ENCODE data around the gene AZIN2. TPM values are rescaled to one million over a fixed set of nuclear protein-coding genes. Genes with fewer than 3 reads are reported as not detected.

Gene AZIN2
- total and polyA plus RNA-seq, 4 donors, result 0.68 to 2.6 (median 0.74) TPM

DNA sequence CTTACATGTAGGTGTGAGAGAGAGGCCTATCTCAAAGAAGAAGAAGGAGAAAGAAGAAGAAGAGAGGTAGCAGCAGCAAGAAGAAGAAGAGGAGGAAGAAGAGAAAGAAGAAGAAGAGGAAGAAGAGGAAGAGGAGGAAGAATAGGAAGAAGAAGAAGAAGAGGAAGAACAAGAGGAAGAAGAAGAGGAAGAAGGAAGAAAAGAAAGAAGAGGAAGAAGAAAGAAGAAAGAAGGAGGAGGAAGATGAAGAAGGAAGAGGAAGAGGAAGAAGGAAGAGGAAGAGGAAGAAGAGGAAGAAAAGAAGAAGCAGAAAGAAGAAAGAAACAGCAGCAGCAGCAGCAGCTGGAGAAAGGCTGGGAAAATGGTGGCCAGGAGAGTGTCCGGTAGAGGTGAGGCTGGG lies 10.3 kb upstream of the AZIN2 start:
- no peak for TF ChIP-seq HNF4G (IDR thresholded peaks at IDR 0.05)
- TF ChIP-seq FOXA1 (IDR thresholded peaks at IDR 0.05), result no peak
- TF ChIP-seq RAD21 (IDR thresholded peaks at IDR 0.05), result no peak
- TF ChIP-seq TAF1 (conservative IDR thresholded peaks at IDR 0.05), result no peak
- no peak overlapping the region for H3K9ac ChIP-seq (ENCODE audit: low read depth in 1 of 2, low read length in 2 of 2)
- no peak overlapping the region for H3K27ac ChIP-seq (ENCODE audit: low read depth in 1 of 2, low read length in 2 of 2)
- DNase-seq (ENCODE audit: low spot score), result no peak
- no peaks in the 10 kb centered on the region for H3K4me1 ChIP-seq (ENCODE audit: control insufficient read depth in 4 of 4, insufficient read depth in 4 of 4, low read length in 3 of 4)
- no peak overlapping the region for H3K4me3 ChIP-seq (ENCODE audit: low read depth in 1 of 3, low read length in 3 of 3)
- no peaks in the 10 kb centered on the region for H3K36me3 ChIP-seq (ENCODE audit: control insufficient read depth in 4 of 4, insufficient read depth in 3 of 4, low read depth in 1 of 4, low read length in 3 of 4)
- WGBS, result 92% methylated on average over 1 of the region's 1 CpG
- H3K9me3 ChIP-seq (ENCODE audit: control insufficient read depth in 4 of 4, low read length in 3 of 4), result peaks cover 0 to 6% (median 0%) of the 10 kb centered on the region in 4 donors
- H3K27me3 ChIP-seq (ENCODE audit: control insufficient read depth in 4 of 4, insufficient read depth in 4 of 4, low read length in 3 of 4), result no peaks in the 10 kb centered on the region

DNA sequence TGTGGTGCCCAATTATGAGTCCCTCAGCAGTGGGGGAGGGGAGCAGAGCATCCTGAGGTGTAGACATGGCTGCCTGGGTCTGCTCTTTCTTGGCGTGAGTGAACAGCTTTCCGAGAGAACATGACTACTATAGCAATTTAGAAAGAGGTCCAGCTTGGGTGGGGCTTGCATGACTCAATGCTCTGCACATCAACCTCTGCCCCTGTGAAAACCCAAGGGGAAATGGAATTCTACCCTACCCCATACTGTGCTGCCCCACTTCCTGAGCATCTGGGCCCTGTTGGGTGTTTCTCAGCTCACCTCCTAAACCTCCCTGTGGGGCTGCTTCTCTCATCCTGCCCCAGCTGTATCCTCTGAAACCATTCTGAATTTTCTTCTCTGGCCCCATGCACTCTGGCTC lies 8.2 kb upstream of the AZIN2 start:
- Histone ChIP-seq H3K27ac (ENCODE audit: low read depth in 1 of 2, low read length in 2 of 2) (no peak overlapping the region), H3K36me3 (ENCODE audit: control insufficient read depth in 4 of 4, insufficient read depth in 3 of 4, low read depth in 1 of 4, low read length in 3 of 4) (no peaks in the 10 kb centered on the region), H3K9ac (ENCODE audit: low read depth in 1 of 2, low read length in 2 of 2) (no peak overlapping the region), H3K4me3 (ENCODE audit: low read depth in 1 of 3, low read length in 3 of 3) (no peak overlapping the region), H3K27me3 (ENCODE audit: control insufficient read depth in 4 of 4, insufficient read depth in 4 of 4, low read length in 3 of 4) (no peaks in the 10 kb centered on the region), H3K9me3 (ENCODE audit: control insufficient read depth in 4 of 4, low read length in 3 of 4) (no peaks in the 10 kb centered on the region), H3K4me1 (ENCODE audit: control insufficient read depth in 4 of 4, insufficient read depth in 4 of 4, low read length in 3 of 4) (no peaks in the 10 kb centered on the region)
- WGBS, result 82% methylated on average over 2 of the region's 2 CpGs
- no peak for DNase-seq (ENCODE audit: low spot score)
- TF ChIP-seq RXRA (IDR thresholded peaks at IDR 0.05), result no peak
- TF ChIP-seq, protein P1, sequence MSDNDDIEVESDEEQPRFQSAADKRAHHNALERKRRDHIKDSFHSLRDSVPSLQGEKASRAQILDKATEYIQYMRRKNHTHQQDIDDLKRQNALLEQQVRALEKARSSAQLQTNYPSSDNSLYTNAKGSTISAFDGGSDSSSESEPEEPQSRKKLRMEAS (IDR thresholded peaks at IDR 0.05), result no peak
- no peak for TF ChIP-seq TAF1 (conservative IDR thresholded peaks at IDR 0.05)
- TF ChIP-seq YY1 (IDR thresholded peaks at IDR 0.05), result no peak
- no peak for TF ChIP-seq FOXA2 (IDR thresholded peaks at IDR 0.05)
- TF ChIP-seq, protein P2, sequence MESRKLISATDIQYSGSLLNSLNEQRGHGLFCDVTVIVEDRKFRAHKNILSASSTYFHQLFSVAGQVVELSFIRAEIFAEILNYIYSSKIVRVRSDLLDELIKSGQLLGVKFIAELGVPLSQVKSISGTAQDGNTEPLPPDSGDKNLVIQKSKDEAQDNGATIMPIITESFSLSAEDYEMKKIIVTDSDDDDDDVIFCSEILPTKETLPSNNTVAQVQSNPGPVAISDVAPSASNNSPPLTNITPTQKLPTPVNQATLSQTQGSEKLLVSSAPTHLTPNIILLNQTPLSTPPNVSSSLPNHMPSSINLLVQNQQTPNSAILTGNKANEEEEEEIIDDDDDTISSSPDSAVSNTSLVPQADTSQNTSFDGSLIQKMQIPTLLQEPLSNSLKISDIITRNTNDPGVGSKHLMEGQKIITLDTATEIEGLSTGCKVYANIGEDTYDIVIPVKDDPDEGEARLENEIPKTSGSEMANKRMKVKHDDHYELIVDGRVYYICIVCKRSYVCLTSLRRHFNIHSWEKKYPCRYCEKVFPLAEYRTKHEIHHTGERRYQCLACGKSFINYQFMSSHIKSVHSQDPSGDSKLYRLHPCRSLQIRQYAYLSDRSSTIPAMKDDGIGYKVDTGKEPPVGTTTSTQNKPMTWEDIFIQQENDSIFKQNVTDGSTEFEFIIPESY (IDR thresholded peaks at IDR 0.05), result no peak
- no peak for TF ChIP-seq NR2F2 (IDR thresholded peaks at IDR 0.05)
- TF ChIP-seq SP1 (IDR thresholded peaks at IDR 0.05), result no peak
- TF ChIP-seq, protein P3, sequence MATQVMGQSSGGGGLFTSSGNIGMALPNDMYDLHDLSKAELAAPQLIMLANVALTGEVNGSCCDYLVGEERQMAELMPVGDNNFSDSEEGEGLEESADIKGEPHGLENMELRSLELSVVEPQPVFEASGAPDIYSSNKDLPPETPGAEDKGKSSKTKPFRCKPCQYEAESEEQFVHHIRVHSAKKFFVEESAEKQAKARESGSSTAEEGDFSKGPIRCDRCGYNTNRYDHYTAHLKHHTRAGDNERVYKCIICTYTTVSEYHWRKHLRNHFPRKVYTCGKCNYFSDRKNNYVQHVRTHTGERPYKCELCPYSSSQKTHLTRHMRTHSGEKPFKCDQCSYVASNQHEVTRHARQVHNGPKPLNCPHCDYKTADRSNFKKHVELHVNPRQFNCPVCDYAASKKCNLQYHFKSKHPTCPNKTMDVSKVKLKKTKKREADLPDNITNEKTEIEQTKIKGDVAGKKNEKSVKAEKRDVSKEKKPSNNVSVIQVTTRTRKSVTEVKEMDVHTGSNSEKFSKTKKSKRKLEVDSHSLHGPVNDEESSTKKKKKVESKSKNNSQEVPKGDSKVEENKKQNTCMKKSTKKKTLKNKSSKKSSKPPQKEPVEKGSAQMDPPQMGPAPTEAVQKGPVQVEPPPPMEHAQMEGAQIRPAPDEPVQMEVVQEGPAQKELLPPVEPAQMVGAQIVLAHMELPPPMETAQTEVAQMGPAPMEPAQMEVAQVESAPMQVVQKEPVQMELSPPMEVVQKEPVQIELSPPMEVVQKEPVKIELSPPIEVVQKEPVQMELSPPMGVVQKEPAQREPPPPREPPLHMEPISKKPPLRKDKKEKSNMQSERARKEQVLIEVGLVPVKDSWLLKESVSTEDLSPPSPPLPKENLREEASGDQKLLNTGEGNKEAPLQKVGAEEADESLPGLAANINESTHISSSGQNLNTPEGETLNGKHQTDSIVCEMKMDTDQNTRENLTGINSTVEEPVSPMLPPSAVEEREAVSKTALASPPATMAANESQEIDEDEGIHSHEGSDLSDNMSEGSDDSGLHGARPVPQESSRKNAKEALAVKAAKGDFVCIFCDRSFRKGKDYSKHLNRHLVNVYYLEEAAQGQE (IDR thresholded peaks at IDR 0.05), result no peak
- TF ChIP-seq RAD21 (IDR thresholded peaks at IDR 0.05), result no peak
- TF ChIP-seq, protein P4, sequence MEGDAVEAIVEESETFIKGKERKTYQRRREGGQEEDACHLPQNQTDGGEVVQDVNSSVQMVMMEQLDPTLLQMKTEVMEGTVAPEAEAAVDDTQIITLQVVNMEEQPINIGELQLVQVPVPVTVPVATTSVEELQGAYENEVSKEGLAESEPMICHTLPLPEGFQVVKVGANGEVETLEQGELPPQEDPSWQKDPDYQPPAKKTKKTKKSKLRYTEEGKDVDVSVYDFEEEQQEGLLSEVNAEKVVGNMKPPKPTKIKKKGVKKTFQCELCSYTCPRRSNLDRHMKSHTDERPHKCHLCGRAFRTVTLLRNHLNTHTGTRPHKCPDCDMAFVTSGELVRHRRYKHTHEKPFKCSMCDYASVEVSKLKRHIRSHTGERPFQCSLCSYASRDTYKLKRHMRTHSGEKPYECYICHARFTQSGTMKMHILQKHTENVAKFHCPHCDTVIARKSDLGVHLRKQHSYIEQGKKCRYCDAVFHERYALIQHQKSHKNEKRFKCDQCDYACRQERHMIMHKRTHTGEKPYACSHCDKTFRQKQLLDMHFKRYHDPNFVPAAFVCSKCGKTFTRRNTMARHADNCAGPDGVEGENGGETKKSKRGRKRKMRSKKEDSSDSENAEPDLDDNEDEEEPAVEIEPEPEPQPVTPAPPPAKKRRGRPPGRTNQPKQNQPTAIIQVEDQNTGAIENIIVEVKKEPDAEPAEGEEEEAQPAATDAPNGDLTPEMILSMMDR (IDR thresholded peaks at IDR 0.05; ENCODE audit: low read depth, low read length, missing input control), result no peak
- no peak for TF ChIP-seq GABPA (IDR thresholded peaks at IDR 0.05 in 1 of 2, conservative IDR thresholded peaks at IDR 0.05 in 1 of 2)
- no peak for TF ChIP-seq HNF4A (conservative IDR thresholded peaks at IDR 0.05)
- TF ChIP-seq HNF4G (IDR thresholded peaks at IDR 0.05), result no peak
- TF ChIP-seq, protein P5, sequence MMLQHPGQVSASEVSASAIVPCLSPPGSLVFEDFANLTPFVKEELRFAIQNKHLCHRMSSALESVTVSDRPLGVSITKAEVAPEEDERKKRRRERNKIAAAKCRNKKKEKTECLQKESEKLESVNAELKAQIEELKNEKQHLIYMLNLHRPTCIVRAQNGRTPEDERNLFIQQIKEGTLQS (IDR thresholded peaks at IDR 0.05), result no peak

All from liver (tissue), 9 donors.